Mesothelial cell of epicardium (in vitro differentiated cells): ENCODE results near the gene DRC3. TPM values are rescaled to one million over a fixed set of nuclear protein-coding genes. Genes with fewer than 3 reads are reported as not detected.
A peak's percentile ranks its signal among the peaks of the same experiment; 100 is the strongest.

Experiments
- DNase-seq, 2 experiments: peaks; one replicate each; pipeline ENCODE4 v3.0.0; 2021; ENCODE audit warnings: low spot score in 2 of 2; ENCODE audit not compliant: unreplicated experiment in 2 of 2
- H3K27ac Mint-ChIP-seq: 2 replicates; pipeline ENCODE4 v1.8.0; 2021; ENCODE audit warnings: mixed read lengths
- H3K27me3 Mint-ChIP-seq: 2 replicates; pipeline ENCODE4 v1.8.0; 2021; ENCODE audit warnings: low read depth, mixed read lengths
- H3K36me3 Mint-ChIP-seq: 2 replicates; pipeline ENCODE4 v1.8.0; 2021; ENCODE audit warnings: mixed read lengths
- H3K4me1 Mint-ChIP-seq: 2 replicates; pipeline ENCODE4 v1.8.0; 2021; ENCODE audit warnings: mixed read lengths
- H3K4me3 Mint-ChIP-seq: 2 replicates; pipeline ENCODE4 v1.8.0; 2021; ENCODE audit warnings: mild to moderate bottlenecking, moderate library complexity, mixed read lengths
- H3K9me3 Mint-ChIP-seq: 2 replicates; pipeline ENCODE4 v1.8.0; 2021; ENCODE audit warnings: mixed read lengths
- total RNA-seq: library from RNA; stranded (reverse); gene quantifications from 3 replicates; pipeline ENCODE4 v1.2.1, GENCODE V29; 2021
- TF ChIP-seq, protein P1 (sequence below): fragments of 200-600 bp; sonication (generic); IDR thresholded peaks from one replicate; pipeline ENCODE4 v1.5.0; 2021; ENCODE audit warnings: antibody characterized with exemption; ENCODE audit not compliant: unreplicated experiment

DRC3 gene
- total RNA-seq, 1 donor from 2014 or later = 3.2 TPM

DNA sequence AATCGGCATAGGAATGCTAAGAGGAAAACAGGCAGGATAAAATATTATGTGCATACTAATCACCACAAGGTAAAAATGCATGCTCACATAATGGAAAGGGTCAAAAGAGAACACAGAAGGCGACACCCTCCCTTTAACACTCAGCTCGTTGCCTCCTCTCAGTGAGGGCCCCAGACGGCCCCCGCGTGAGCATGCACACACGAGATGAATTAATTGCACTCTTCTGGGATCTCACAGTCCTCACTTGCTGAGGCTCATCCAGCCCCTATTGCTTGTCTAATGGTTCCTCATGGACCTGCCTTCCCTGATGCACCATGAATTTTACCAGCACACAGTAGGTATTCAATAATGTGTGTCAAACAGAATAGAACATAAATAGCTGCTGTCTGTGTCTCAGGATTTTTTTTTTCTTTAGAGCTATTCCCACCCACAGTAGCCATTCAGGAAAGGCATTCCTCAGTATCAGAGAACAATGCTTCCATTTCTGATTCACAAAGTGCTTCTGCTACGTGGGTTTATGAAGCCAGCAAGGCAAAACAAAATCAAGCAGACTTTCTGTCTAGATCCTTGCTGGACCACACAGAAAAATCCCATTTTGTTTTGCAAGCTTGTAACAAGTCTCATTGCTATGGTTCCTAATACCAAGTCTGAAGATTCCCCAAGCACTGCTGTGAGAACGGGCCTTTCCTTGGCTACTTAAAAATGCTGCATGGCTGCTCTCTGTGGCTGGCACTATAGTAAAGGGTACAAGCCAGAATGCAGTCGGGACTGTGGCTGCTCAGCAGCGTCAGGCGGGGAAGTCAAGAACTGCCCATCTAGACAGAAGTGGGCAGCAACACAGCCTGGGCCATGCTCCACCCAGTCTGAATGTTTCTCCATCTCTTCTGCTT, 44.0 kb upstream of the DRC3 start:
- H3K27me3 Mint-ChIP-seq = no peaks in the 10 kb centered on the region
- H3K36me3 Mint-ChIP-seq = no peaks in the 10 kb centered on the region
- peak overlapping the region; percentile 89 for H3K27ac Mint-ChIP-seq
- peaks cover 77% of the 10 kb centered on the region for H3K4me1 Mint-ChIP-seq
- no peaks in the 10 kb centered on the region for H3K9me3 Mint-ChIP-seq
- no peak overlapping the region for H3K4me3 Mint-ChIP-seq
- DNase-seq = no peak
- TF ChIP-seq, protein P1, sequence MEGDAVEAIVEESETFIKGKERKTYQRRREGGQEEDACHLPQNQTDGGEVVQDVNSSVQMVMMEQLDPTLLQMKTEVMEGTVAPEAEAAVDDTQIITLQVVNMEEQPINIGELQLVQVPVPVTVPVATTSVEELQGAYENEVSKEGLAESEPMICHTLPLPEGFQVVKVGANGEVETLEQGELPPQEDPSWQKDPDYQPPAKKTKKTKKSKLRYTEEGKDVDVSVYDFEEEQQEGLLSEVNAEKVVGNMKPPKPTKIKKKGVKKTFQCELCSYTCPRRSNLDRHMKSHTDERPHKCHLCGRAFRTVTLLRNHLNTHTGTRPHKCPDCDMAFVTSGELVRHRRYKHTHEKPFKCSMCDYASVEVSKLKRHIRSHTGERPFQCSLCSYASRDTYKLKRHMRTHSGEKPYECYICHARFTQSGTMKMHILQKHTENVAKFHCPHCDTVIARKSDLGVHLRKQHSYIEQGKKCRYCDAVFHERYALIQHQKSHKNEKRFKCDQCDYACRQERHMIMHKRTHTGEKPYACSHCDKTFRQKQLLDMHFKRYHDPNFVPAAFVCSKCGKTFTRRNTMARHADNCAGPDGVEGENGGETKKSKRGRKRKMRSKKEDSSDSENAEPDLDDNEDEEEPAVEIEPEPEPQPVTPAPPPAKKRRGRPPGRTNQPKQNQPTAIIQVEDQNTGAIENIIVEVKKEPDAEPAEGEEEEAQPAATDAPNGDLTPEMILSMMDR = no peak

DNA sequence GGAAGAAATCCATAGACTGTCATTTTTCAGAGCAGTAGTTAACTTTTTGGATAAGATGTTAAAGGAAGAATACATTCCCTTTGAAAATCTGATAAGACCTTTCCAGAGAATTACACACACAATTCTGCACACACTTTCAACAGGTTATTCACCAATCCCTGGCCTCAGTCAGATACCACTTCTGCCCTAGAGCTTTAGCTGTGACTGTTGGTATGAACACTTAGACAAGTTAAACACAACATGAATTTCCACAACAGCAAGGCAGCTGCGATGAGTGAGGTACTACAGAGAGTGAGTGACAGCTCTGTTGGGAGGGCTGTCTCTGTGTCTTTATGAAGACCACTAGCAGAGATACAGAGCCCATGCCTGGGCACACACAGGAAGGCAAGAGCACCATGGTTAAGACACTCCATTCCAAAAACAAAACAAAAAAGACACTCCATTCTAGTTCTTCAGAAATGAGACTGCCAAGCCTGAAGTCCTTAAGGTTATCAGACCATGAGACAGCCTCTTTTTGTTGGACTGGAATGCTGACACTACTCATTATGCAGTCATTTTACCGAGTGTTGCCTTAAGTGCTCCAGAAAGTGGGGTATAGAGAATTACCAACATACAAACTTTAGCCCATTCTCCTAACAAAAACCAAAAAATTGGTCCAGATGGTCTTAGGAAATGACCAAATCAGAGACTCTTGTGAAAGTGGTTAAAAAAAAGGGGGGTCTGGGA, 42.8 kb upstream of the DRC3 start:
- Mint-ChIP-seq H3K4me3 (no peak overlapping the region), H3K4me1 (peaks cover 80% of the 10 kb centered on the region), H3K27me3 (no peaks in the 10 kb centered on the region), H3K9me3 (no peaks in the 10 kb centered on the region), H3K36me3 (no peaks in the 10 kb centered on the region), H3K27ac (peak overlapping the region; percentile 89)
- TF ChIP-seq, protein P1 = no peak
- DNase-seq = no peak

DNA sequence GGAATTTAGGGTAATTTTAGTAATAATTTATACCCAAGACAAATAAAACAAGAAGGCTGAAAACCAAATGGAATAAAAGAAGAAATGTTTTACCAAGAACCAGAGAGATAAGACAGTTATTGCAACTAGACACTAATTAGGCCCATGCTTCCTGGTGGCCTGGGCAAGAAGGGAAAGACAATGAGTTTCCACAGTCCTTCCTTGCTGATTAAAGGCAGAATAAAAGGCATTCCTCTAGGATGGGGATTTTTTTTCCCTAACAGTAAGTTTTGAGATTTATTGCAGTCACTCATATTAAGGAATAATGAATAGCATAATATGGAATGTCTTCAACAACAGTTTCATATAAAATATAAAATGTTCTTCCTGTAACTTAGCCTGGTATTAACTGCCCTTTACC, 42.0 kb upstream of the DRC3 start:
- TF ChIP-seq, protein P1 = no peak
- H3K36me3 Mint-ChIP-seq = no peaks in the 10 kb centered on the region
- H3K27me3 Mint-ChIP-seq = no peaks in the 10 kb centered on the region
- no peak overlapping the region for H3K4me3 Mint-ChIP-seq
- no peak for DNase-seq
- H3K4me1 Mint-ChIP-seq = peaks cover 85% of the 10 kb centered on the region
- H3K9me3 Mint-ChIP-seq = no peaks in the 10 kb centered on the region
- peak overlapping the region; percentile 89 for H3K27ac Mint-ChIP-seq

DNA sequence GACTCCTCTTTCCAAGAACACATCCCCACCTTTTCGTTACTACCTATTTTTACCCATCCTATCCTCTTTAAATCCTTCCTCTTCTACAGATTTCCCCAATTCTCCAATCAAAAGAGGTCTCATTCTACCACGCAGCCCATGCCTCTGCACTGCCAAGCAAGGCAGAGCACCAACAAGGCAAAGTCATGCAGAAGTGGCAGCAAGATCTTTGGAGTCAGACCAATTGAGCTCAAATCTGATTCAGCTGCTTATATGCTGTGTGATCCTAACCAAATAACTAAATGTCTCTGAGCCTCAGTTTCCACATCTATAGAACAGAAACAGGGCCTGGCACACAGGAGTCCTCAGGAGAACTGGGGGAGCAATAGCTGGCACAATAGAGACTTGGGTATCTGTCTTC, 41.5 kb upstream of the DRC3 start:
- Mint-ChIP-seq H3K4me3 (no peak overlapping the region), H3K27ac (peak overlapping the region; percentile 72), H3K9me3 (no peaks in the 10 kb centered on the region), H3K4me1 (peaks cover 87% of the 10 kb centered on the region), H3K36me3 (no peaks in the 10 kb centered on the region), H3K27me3 (no peaks in the 10 kb centered on the region)
- TF ChIP-seq, protein P1 = no peak
- no peak for DNase-seq

DNA sequence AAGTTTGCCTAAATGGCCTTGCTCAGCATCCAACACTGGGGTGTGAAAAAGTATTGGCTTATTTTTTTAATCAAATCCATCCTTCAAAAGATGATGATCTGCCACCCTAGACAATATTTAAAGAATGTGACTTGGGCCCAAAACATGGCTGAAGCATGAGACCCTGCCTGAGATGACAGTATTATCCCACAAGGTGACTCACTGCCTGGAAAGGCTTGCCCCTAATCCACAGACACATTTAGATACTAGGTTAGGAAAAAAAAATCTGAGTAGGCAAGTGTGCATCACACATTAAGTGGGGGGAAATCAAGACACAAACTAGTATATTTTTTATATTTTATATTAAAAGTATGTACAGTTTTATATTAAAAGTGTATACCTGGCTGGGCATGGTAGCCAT, 38.9 kb upstream of the DRC3 start:
- TF ChIP-seq, protein P1 = no peak
- peak overlapping the region; percentile 85 for H3K27ac Mint-ChIP-seq
- peaks cover 85% of the 10 kb centered on the region for H3K4me1 Mint-ChIP-seq

More for the DNA sequence above, 38.9 kb upstream of the DRC3 start:
- no peak for DNase-seq
- Mint-ChIP-seq H3K9me3 (no peaks in the 10 kb centered on the region), H3K4me3 (no peak overlapping the region), H3K36me3 (no peaks in the 10 kb centered on the region), H3K27me3 (no peaks in the 10 kb centered on the region)
